ENCODE results near the gene ACKR1. TPM values are rescaled to one million over a fixed set of nuclear protein-coding genes. Genes with fewer than 3 reads are reported as not detected.
A peak's percentile ranks its signal among the peaks of the same experiment; 100 is the strongest.

ACKR1 gene, protein sequence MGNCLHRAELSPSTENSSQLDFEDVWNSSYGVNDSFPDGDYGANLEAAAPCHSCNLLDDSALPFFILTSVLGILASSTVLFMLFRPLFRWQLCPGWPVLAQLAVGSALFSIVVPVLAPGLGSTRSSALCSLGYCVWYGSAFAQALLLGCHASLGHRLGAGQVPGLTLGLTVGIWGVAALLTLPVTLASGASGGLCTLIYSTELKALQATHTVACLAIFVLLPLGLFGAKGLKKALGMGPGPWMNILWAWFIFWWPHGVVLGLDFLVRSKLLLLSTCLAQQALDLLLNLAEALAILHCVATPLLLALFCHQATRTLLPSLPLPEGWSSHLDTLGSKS
- total RNA-seq: not detected in 2 replicates

GRCh38 chr1:159204161-159205141 lies at the start of gene ACKR1:
TSS of gene ACKR1 (plus strand) at chr1:159204875. CDS start at chr1:159204960, 85 bp downstream.
- no peak within 1 kb of the TSS for H3K4me3 ChIP-seq (ENCODE audit: low read depth, low read length)
- TF ChIP-seq CTCF (IDR thresholded peaks at IDR 0.05; ENCODE audit: insufficient read depth, low read depth, low read length): no peak
- DNase-seq (ENCODE audit: low read depth): no peak

- DNase-seq (ENCODE audit: low read depth): peak; percentile 72
- no peak overlapping the region for H3K4me3 ChIP-seq (ENCODE audit: low read depth, low read length)
- peak; percentile 98 for TF ChIP-seq CTCF (IDR thresholded peaks at IDR 0.05; ENCODE audit: insufficient read depth, low read depth, low read length)
These were observed 43.5 kb upstream of the ACKR1 start for GRCh38 chr1:159161001-159161718.

- H3K4me3 ChIP-seq (ENCODE audit: low read depth, low read length): no peak overlapping the region
- DNase-seq (ENCODE audit: low read depth): no peak
- TF ChIP-seq CTCF (IDR thresholded peaks at IDR 0.05; ENCODE audit: insufficient read depth, low read depth, low read length): no peak
These were observed 43.0 kb upstream of the ACKR1 start for GRCh38 chr1:159161719-159162026.

- no peak for TF ChIP-seq CTCF (IDR thresholded peaks at IDR 0.05; ENCODE audit: insufficient read depth, low read depth, low read length)
- H3K4me3 ChIP-seq (ENCODE audit: low read depth, low read length): no peak overlapping the region
- no peak for DNase-seq (ENCODE audit: low read depth)
These were observed 42.0 kb upstream of the ACKR1 start for GRCh38 chr1:159162516-159163265.

DNA sequence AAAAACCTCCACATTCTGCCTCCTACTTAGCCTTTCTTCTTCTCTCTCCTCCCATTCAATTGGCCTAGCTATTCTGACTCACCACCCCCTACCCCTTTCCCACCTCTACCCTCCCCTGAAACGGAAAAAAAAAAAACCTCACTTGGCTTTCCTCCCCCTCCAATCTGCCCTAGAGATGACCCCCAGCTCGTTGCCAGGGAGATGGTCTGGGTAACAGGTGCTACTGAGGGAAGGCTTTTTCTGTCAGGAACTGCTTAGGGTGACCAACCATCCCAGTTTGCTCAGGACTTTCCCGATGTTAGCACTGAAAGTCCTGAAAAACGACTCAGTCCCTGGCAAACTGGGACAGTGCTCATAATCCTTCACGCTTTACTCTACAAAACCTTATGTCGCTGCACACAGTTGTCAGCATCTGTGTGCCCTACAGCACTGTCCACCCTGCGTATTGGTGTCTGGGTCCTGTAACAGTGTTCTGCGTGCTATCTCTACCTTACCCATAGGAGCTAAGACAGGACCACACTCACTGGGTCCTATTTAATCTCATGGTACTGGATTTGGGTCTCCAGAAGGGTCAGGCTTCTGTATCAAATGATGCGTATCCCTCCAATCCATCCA lies 41.0 kb upstream of the ACKR1 start:
- no peak for DNase-seq (ENCODE audit: low read depth)
- no peak for TF ChIP-seq CTCF (IDR thresholded peaks at IDR 0.05; ENCODE audit: insufficient read depth, low read depth, low read length)
- no peak overlapping the region for H3K4me3 ChIP-seq (ENCODE audit: low read depth, low read length)

DNA sequence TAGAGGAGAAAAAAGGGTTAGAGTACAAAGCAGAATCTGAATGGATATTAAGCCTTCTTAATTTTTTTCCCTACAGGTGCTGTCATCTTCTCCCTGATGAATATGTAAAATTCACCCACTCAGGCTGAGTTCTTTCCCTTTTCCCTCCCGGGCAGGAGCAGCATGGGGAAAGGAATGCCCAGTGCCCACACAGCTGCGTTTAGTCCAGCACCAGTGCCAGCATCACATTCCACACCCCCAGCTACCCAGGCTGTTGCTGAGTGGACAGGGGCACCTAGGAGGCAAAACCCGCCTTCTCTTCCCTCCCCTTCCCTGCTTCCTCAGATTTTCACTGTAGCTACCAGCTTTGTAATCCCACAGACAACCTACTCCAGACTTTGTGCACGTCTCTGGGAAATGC lies 36.6 kb upstream of the ACKR1 start:
- DNase-seq (ENCODE audit: low read depth): no peak
- H3K4me3 ChIP-seq (ENCODE audit: low read depth, low read length): no peak overlapping the region
- TF ChIP-seq CTCF (IDR thresholded peaks at IDR 0.05; ENCODE audit: insufficient read depth, low read depth, low read length): no peak
